Erythroblast (primary cell): ENCODE results near the gene DUOX1.

Experiments
- GATA1 ChIP-seq: IDR thresholded peaks from 2 replicates; pipeline ENCODE4 v1.6.1; 2011; ENCODE audit warnings: low read depth, mild to moderate bottlenecking, control low read depth, low read length, moderate library complexity
- POLR2A ChIP-seq: IDR thresholded peaks from 2 replicates; pipeline ENCODE4 v1.6.1; 2011; ENCODE audit warnings: mild to moderate bottlenecking, low read length

- TF ChIP-seq POLR2A (no peak), GATA1 (no peak)
Observed at GRCh38 chr15:45200799-45201556, 71.2 kb downstream of the DUOX1 start.
